ENCODE results near the gene DNAJC5. TPM values are rescaled to one million over a fixed set of nuclear protein-coding genes. Genes with fewer than 3 reads are reported as not detected.

Gene DNAJC5
- total and polyA plus RNA-seq, 2 donors (not counting 1 experiment from before 2014, with no cell fraction given), result 12.2 to 33.3 TPM

DNA sequence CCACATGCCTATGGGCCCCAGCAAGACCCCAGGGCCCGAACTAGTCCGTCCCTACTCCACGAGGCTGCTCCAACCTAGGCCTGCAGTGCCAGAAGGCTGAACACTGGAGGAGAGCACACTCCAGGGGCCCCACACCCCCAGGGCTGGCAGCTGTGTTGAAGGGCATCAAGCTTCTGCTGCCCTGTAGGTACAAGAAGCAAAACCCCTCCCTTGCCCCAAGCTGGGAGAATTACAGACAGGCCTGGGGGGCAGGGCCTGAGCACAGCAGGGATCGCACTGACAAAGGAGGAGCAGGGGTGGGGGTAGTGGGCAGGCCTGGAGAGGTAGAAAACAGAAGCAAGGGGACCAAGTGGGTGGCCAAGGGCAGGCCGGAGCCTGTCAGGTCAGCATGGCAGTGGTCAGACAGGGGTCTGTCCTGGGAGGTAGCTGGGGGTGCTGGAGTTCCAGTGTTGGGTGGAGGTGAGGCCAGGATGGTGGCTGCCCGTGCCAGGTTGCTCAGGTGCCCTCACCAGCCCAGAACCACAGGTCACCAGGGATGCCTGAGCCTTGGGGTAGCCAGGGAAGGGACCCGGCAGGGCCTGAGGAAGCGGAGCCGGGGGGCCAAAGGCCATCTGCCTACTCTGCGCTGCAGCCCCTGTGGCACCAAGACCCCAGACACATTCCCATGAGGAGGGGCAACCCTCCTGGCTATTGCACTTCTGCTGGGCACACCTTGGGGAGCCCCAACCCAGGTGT lies 64.2 kb downstream of the DNAJC5 start:
- H3K79me2 ChIP-seq (ENCODE audit: control insufficient read depth, insufficient read depth, low read length), result peaks cover 21% of the 10 kb centered on the region
- DNase-seq, result no peak
- H3K27me3 ChIP-seq (replicated peaks in 1 of 4; ENCODE audit: control extremely low read depth in 1 of 4, control insufficient read depth in 3 of 4, insufficient read depth in 4 of 4, low read length in 3 of 4), result no peaks in the 10 kb centered on the region
- H3K4me2 ChIP-seq (replicated peaks; ENCODE audit: low read depth, low read length, poor library complexity, severe bottlenecking), result no peak overlapping the region
- H4K20me1 ChIP-seq (ENCODE audit: control insufficient read depth, insufficient read depth, low read length, poor library complexity, severe bottlenecking), result peaks cover 20% of the 10 kb centered on the region
- intact Hi-C loops (cut with micrococcal nuclease), result loop anchor here (5.0 kb wide), 2 partner anchors 118 to 422 kb away; partner anchors contain the start of genes PTK6 and RGS19
- Mint-ChIP-seq H3K27me3 (no peaks in the 10 kb centered on the region), H3K4me3 (no peak overlapping the region), H3K27ac (no peak overlapping the region), H3K4me1 (peaks cover 18% of the 10 kb centered on the region), H3K9me3 (ENCODE audit: insufficient read depth) (no peaks in the 10 kb centered on the region)
- peaks cover 21 to 26% of the 10 kb centered on the region in 2 donors for H3K4me1 ChIP-seq (ENCODE audit: control insufficient read depth in 2 of 2, insufficient read depth in 2 of 2, low read length in 2 of 2)
- no peak for TF ChIP-seq EZH2 (IDR thresholded peaks at IDR 0.05; ENCODE audit: borderline replicate concordance, insufficient read depth, low read depth, low read length, poor library complexity, severe bottlenecking)
- TF ChIP-seq, protein P1, sequence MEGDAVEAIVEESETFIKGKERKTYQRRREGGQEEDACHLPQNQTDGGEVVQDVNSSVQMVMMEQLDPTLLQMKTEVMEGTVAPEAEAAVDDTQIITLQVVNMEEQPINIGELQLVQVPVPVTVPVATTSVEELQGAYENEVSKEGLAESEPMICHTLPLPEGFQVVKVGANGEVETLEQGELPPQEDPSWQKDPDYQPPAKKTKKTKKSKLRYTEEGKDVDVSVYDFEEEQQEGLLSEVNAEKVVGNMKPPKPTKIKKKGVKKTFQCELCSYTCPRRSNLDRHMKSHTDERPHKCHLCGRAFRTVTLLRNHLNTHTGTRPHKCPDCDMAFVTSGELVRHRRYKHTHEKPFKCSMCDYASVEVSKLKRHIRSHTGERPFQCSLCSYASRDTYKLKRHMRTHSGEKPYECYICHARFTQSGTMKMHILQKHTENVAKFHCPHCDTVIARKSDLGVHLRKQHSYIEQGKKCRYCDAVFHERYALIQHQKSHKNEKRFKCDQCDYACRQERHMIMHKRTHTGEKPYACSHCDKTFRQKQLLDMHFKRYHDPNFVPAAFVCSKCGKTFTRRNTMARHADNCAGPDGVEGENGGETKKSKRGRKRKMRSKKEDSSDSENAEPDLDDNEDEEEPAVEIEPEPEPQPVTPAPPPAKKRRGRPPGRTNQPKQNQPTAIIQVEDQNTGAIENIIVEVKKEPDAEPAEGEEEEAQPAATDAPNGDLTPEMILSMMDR (IDR thresholded peaks at IDR 0.05), result no peak
- peaks cover 0 to 8% (median 0%) of the 10 kb centered on the region in 3 donors for H3K9me3 ChIP-seq (ENCODE audit: control extremely low read depth in 1 of 3, control insufficient read depth in 2 of 3, insufficient read depth in 1 of 3, low read length in 2 of 3)
- H3K36me3 ChIP-seq (replicated peaks in 1 of 2; ENCODE audit: control extremely low read depth in 1 of 2, control insufficient read depth in 1 of 2, extremely low read depth in 1 of 2, insufficient read depth in 2 of 2, low read length in 1 of 2), result peaks cover 0 to 8% of the 10 kb centered on the region in 2 experiments
- 94% methylated on average over 9 of the region's 10 CpGs for WGBS (ENCODE audit: insufficient coverage)
- H3K4me3 ChIP-seq (ENCODE audit: control extremely low read depth in 1 of 5, extremely low read depth in 1 of 5, insufficient read depth in 1 of 5, low read depth in 2 of 5, low read length in 4 of 5), result no peak overlapping the region
- no peak overlapping the region for H2AFZ ChIP-seq (ENCODE audit: insufficient read depth, low read depth, low read length, poor library complexity, severe bottlenecking)
- CTCF ChIA-PET, result interaction anchor here (3.8 kb wide), 1 partner anchor 15 kb away, joined by 15 read pairs; no protein-coding TSS in a partner anchor
- POLR2A ChIA-PET, result interaction anchor here (0.6 kb wide), 1 partner anchor 60 kb away, joined by 9 read pairs; no protein-coding TSS in a partner anchor
- no peak for ATAC-seq (ENCODE audit: low read depth)
- no peak overlapping the region for H3K9ac ChIP-seq (ENCODE audit: low read length)
- no peak overlapping the region for H3K27ac ChIP-seq (ENCODE audit: low read length in 2 of 2)

DNA sequence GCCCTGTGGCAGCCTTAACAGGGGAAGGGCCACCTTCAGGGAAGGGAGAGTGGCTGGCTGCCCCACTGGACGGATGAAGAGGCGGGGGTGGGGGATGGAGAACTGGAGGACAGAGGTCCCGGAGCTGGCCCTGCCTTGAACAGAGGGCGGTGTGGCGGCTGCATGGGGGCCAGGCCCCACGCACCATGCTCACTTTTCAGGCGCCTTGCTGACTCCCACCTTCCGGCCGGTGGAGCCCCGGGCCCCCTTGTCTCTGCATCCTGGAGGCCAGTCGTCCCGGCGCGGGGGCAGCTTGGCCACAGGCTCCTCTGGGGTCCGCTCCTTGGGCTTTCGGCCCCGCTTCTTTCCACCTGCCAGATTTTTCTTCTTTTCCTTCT lies 64.8 kb downstream of the DNAJC5 start:
- Histone ChIP-seq H3K4me3 (ENCODE audit: control extremely low read depth in 1 of 5, extremely low read depth in 1 of 5, insufficient read depth in 1 of 5, low read depth in 2 of 5, low read length in 4 of 5) (no peak overlapping the region), H3K79me2 (ENCODE audit: control insufficient read depth, insufficient read depth, low read length) (peaks cover 16% of the 10 kb centered on the region), H2AFZ (ENCODE audit: insufficient read depth, low read depth, low read length, poor library complexity, severe bottlenecking) (no peak overlapping the region), H3K9me3 (ENCODE audit: control extremely low read depth in 1 of 3, control insufficient read depth in 2 of 3, insufficient read depth in 1 of 3, low read length in 2 of 3) (peaks cover 0 to 14% (median 0%) of the 10 kb centered on the region in 3 donors), H3K36me3 (replicated peaks in 1 of 2; ENCODE audit: control extremely low read depth in 1 of 2, control insufficient read depth in 1 of 2, extremely low read depth in 1 of 2, insufficient read depth in 2 of 2, low read length in 1 of 2) (peaks cover 0 to 8% of the 10 kb centered on the region in 2 experiments), H3K4me1 (ENCODE audit: control insufficient read depth in 2 of 2, insufficient read depth in 2 of 2, low read length in 2 of 2) (peaks cover 15 to 20% of the 10 kb centered on the region in 2 donors), H3K27me3 (replicated peaks in 1 of 4; ENCODE audit: control extremely low read depth in 1 of 4, control insufficient read depth in 3 of 4, insufficient read depth in 4 of 4, low read length in 3 of 4) (no peaks in the 10 kb centered on the region), H4K20me1 (ENCODE audit: control insufficient read depth, insufficient read depth, low read length, poor library complexity, severe bottlenecking) (peaks cover 15% of the 10 kb centered on the region), H3K4me2 (replicated peaks; ENCODE audit: low read depth, low read length, poor library complexity, severe bottlenecking) (no peak overlapping the region), H3K9ac (ENCODE audit: low read length) (no peak overlapping the region), H3K27ac (ENCODE audit: low read length in 2 of 2) (no peak overlapping the region)
- H3K4me1 Mint-ChIP-seq, result peaks cover 13% of the 10 kb centered on the region
- CTCF ChIA-PET, result interaction anchor here (0.6 kb wide), 1 partner anchor 325 kb away, joined by 3 read pairs; no protein-coding TSS in a partner anchor
- no peaks in the 10 kb centered on the region for H3K9me3 Mint-ChIP-seq (ENCODE audit: insufficient read depth)
- intact Hi-C loops (cut with micrococcal nuclease), result loop anchor here (5.0 kb wide), 2 partner anchors 118 to 422 kb away; partner anchors contain the start of genes PTK6 and RGS19
- POLR2A ChIA-PET, result no interaction called here
- TF ChIP-seq, protein P1 (IDR thresholded peaks at IDR 0.05), result no peak
- TF ChIP-seq EZH2 (IDR thresholded peaks at IDR 0.05; ENCODE audit: borderline replicate concordance, insufficient read depth, low read depth, low read length, poor library complexity, severe bottlenecking), result no peak
- WGBS (ENCODE audit: insufficient coverage), result over 99% methylated on average over 14 of the region's 17 CpGs
- H3K27me3 Mint-ChIP-seq, result no peaks in the 10 kb centered on the region
- H3K27ac Mint-ChIP-seq, result no peak overlapping the region
- ATAC-seq (ENCODE audit: low read depth) (no peak), DNase-seq (no peak)
- no peak overlapping the region for H3K4me3 Mint-ChIP-seq

Data from B cell (primary cell).